ENCODE data around the gene VILL.

DNA sequence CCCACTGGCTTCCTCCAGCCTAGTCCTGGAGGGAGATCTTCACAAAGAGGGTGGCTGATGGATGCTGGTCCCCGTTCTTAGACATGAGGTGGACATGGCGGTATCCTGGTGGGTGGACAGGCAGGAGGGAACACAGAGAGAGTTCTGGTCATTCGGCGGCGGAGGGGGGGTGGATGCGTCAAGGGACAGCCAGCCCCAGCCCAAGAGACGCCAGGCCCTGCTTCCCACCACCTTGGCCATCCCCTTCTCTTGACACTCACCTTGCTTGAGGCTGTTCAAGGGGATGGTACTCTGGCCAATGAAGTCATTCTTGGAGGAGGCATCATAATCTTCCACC, 17.1 kb downstream of the VILL start:
- TF ChIP-seq POLR2AphosphoS5 (IDR thresholded peaks at IDR 0.05; ENCODE audit: low read depth, low read length) = no peak
- no peak for TF ChIP-seq POLR2A (IDR thresholded peaks at IDR 0.05; ENCODE audit: low read depth, low read length)

Measured in GM12892 (cell line).